Measurements from ENCODE around the gene GAGE10.
"Not testable (repeated sequence)": the region's sequence is repeated elsewhere in the genome, so short reads cannot be mapped to it uniquely, and the experiment has no call there.

GAGE10 gene

GRCh38 chrX:49276671-49277534, 26.5 kb upstream of the GAGE10 start:
- peak; percentile 31 for DNase-seq (ENCODE audit: low spot score)

- no peak for DNase-seq (ENCODE audit: low spot score)
Observed at GRCh38 chrX:49277535-49277830, 26.0 kb upstream of the GAGE10 start.

- DNase-seq (ENCODE audit: low spot score) = no peak
Observed at GRCh38 chrX:49278081-49278480, 25.4 kb upstream of the GAGE10 start.

- no peak for DNase-seq (ENCODE audit: low spot score)
Observed at GRCh38 chrX:49282647-49283011, 20.8 kb upstream of the GAGE10 start.

- no peak for DNase-seq (ENCODE audit: low spot score)
Observed at GRCh38 chrX:49284212-49284611, 19.2 kb upstream of the GAGE10 start.

- DNase-seq (ENCODE audit: low spot score) = no peak
Observed at GRCh38 chrX:49286136-49286535, 17.3 kb upstream of the GAGE10 start.

GRCh38 chrX:49286581-49286980, 16.9 kb upstream of the GAGE10 start:
- no peak for DNase-seq (ENCODE audit: low spot score)

- DNase-seq (ENCODE audit: low spot score) = no peak
Observed at GRCh38 chrX:49287665-49288064, 15.8 kb upstream of the GAGE10 start.

GRCh38 chrX:49290215-49290614, 13.2 kb upstream of the GAGE10 start:
- DNase-seq (ENCODE audit: low spot score) = no peak

GRCh38 chrX:49291615-49292337, 11.7 kb upstream of the GAGE10 start:
- DNase-seq (ENCODE audit: low spot score) = peak; percentile 50

- no peak for DNase-seq (ENCODE audit: low spot score)
Observed at GRCh38 chrX:49292400-49293362, 10.8 kb upstream of the GAGE10 start.

GRCh38 chrX:49299293-49299692, 4.2 kb upstream of the GAGE10 start:
- DNase-seq (ENCODE audit: low spot score) = not testable (repeated sequence)

GRCh38 chrX:49300703-49301102, 2.7 kb upstream of the GAGE10 start:
- no peak for DNase-seq (ENCODE audit: low spot score)

- not testable (repeated sequence) for DNase-seq (ENCODE audit: low spot score)
Observed at GRCh38 chrX:49307775-49308174, 4.3 kb downstream of the GAGE10 start.

- DNase-seq (ENCODE audit: low spot score) = no peak
Observed at GRCh38 chrX:49308604-49309269, 5.3 kb downstream of the GAGE10 start.

GRCh38 chrX:49309401-49309981, 6.0 kb downstream of the GAGE10 start:
- DNase-seq (ENCODE audit: low spot score) = no peak

- no peak for DNase-seq (ENCODE audit: low spot score)
Observed at GRCh38 chrX:49310371-49310770, 6.9 kb downstream of the GAGE10 start.

GRCh38 chrX:49312176-49312575, 8.7 kb downstream of the GAGE10 start:
- DNase-seq (ENCODE audit: low spot score) = no peak

GRCh38 chrX:49316085-49316484, 12.6 kb downstream of the GAGE10 start:
- DNase-seq (ENCODE audit: low spot score) = no peak

GRCh38 chrX:49321737-49322136, 18.3 kb downstream of the GAGE10 start, which contains the start of gene GAGE12J:
TSS of gene GAGE12J (plus strand) at chrX:49322037. CDS start at chrX:49323194, 1,157 bp downstream.
- not testable (repeated sequence) for DNase-seq (ENCODE audit: low spot score)

- not testable (repeated sequence) for DNase-seq (ENCODE audit: low spot score)
Observed at GRCh38 chrX:49322266-49322665, 18.8 kb downstream of the GAGE10 start.
